ENCODE data around the gene MALRD1.

Gene MALRD1

GRCh38 chr10:19245889-19246752 lies 197.5 kb downstream of the MALRD1 start:
- no peak for DNase-seq

- DNase-seq: no peak
Observed at GRCh38 chr10:19247843-19248242, 199.2 kb downstream of the MALRD1 start.

GRCh38 chr10:19250546-19250945 lies 201.9 kb downstream of the MALRD1 start:
- DNase-seq: no peak

- no peak for DNase-seq
Observed at GRCh38 chr10:19252531-19252930, 203.9 kb downstream of the MALRD1 start.

- DNase-seq: no peak
Observed at GRCh38 chr10:19256331-19256730, 207.7 kb downstream of the MALRD1 start.

- no peak for DNase-seq
Observed at GRCh38 chr10:19263262-19263661, 214.7 kb downstream of the MALRD1 start.

- DNase-seq: no peak
Observed at GRCh38 chr10:19283285-19283684, 234.7 kb downstream of the MALRD1 start.

- no peak for DNase-seq
Observed at GRCh38 chr10:19283786-19284185, 235.2 kb downstream of the MALRD1 start.

GRCh38 chr10:19290770-19291169 lies 242.2 kb downstream of the MALRD1 start:
- DNase-seq: no peak

- DNase-seq: no peak
Observed at GRCh38 chr10:19294233-19294632, 245.6 kb downstream of the MALRD1 start.

GRCh38 chr10:19299645-19300044 lies 251.0 kb downstream of the MALRD1 start:
- no peak for DNase-seq

GRCh38 chr10:19302117-19302516 lies 253.5 kb downstream of the MALRD1 start:
- no peak for DNase-seq

GRCh38 chr10:19310066-19310465 lies 261.5 kb downstream of the MALRD1 start:
- no peak for DNase-seq

GRCh38 chr10:19316204-19316870 lies 267.7 kb downstream of the MALRD1 start:
- no peak for DNase-seq

GRCh38 chr10:19317952-19318351 lies 269.4 kb downstream of the MALRD1 start:
- DNase-seq: no peak

- DNase-seq: no peak
Observed at GRCh38 chr10:19325581-19325980, 277.0 kb downstream of the MALRD1 start.

GRCh38 chr10:19328582-19328981 lies 280.0 kb downstream of the MALRD1 start:
- DNase-seq: no peak

GRCh38 chr10:19329475-19329874 lies 280.9 kb downstream of the MALRD1 start:
- no peak for DNase-seq

- DNase-seq: no peak
Observed at GRCh38 chr10:19332304-19332703, 283.7 kb downstream of the MALRD1 start.

- DNase-seq: no peak
Observed at GRCh38 chr10:19333631-19334030, 285.0 kb downstream of the MALRD1 start.

- no peak for DNase-seq
Observed at GRCh38 chr10:19347621-19348020, 299.0 kb downstream of the MALRD1 start.

- DNase-seq: no peak
Observed at GRCh38 chr10:19367176-19367575, 318.6 kb downstream of the MALRD1 start.

- DNase-seq: no peak
Observed at GRCh38 chr10:19373988-19374387, 325.4 kb downstream of the MALRD1 start.

- no peak for DNase-seq
Observed at GRCh38 chr10:19385846-19386450, 337.3 kb downstream of the MALRD1 start.
